Sigmoid colon (tissue), 4 donors: ENCODE results near the gene ATP2B3.

Source experiments
- EP300 ChIP-seq, 4 donors: sonication (generic); formaldehyde crosslinking; IDR thresholded peaks; one replicate each; pipeline ENCODE4 v1.6.1; 2017; ENCODE audit warnings: antibody characterized with exemption in 4 of 4
- POLR2A ChIP-seq, 2 donors: fragments of 450-650 bp; IDR thresholded peaks; one replicate each; pipeline ENCODE4 v1.6.1; 2016; ENCODE audit warnings: antibody characterized with exemption in 2 of 2, mild to moderate bottlenecking in 2 of 2, moderate library complexity in 2 of 2
- TF ChIP-seq, protein P1 (sequence below), 4 experiments: fragments of 450-650 bp in 3 of 4; fragments of 200-600 bp in 1 of 4; IDR thresholded peaks; one replicate each; pipeline ENCODE4 v1.5.1; 2016 to 2019; ENCODE audit warnings: antibody characterized with exemption in 4 of 4, mild to moderate bottlenecking in 3 of 4, moderate library complexity in 2 of 4

DNA sequence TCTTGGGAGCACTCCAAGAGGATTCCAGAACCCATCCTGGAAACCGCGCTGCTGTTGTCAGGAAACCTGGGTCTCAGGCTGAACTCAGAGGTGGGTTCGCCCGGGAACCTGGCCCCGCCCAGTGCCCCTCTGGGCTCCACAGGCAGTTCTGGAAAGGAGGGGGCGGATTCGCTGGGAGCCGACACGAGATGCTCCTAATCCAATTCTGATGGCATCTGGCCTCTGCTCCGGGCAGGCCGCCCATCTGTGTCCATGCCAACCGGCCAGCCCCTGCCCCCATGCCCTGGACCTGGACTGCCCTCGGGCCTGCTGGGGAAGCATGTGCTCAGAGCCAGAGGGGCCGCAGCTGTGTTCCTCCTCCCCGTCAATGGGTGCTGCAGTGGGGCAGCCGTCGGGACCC, 21.0 kb downstream of the ATP2B3 start:
- TF ChIP-seq, protein P1, sequence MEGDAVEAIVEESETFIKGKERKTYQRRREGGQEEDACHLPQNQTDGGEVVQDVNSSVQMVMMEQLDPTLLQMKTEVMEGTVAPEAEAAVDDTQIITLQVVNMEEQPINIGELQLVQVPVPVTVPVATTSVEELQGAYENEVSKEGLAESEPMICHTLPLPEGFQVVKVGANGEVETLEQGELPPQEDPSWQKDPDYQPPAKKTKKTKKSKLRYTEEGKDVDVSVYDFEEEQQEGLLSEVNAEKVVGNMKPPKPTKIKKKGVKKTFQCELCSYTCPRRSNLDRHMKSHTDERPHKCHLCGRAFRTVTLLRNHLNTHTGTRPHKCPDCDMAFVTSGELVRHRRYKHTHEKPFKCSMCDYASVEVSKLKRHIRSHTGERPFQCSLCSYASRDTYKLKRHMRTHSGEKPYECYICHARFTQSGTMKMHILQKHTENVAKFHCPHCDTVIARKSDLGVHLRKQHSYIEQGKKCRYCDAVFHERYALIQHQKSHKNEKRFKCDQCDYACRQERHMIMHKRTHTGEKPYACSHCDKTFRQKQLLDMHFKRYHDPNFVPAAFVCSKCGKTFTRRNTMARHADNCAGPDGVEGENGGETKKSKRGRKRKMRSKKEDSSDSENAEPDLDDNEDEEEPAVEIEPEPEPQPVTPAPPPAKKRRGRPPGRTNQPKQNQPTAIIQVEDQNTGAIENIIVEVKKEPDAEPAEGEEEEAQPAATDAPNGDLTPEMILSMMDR (IDR thresholded peaks at IDR 0.05), result no peak
- no peak for TF ChIP-seq POLR2A (IDR thresholded peaks at IDR 0.05)
- no peak for TF ChIP-seq EP300 (IDR thresholded peaks at IDR 0.05)
